Activated CD8-positive, alpha-beta memory T cell treated with anti-CD3 and anti-CD28 coated beads, Interleukin-2, amount 50 U/mL, for 1 hour (primary cell): ENCODE results near the gene LCT.

Experiments used
- DNase-seq: peaks from one replicate; pipeline ENCODE4 v3.0.0-alpha.2; 2020; ENCODE audit errors: extremely low read depth

The LCT gene

GRCh38 chr2:135741395-135742324 is 95.3 kb downstream of the LCT start, which contains the start of gene UBXN4:
Gene UBXN4 (plus strand): TSS chr2:135741855. CDS start chr2:135741930, 75 bp downstream.
- DNase-seq = peak; percentile 75

GRCh38 chr2:135741043-135741394 is 96.0 kb downstream of the LCT start:
- DNase-seq = no peak

DNA sequence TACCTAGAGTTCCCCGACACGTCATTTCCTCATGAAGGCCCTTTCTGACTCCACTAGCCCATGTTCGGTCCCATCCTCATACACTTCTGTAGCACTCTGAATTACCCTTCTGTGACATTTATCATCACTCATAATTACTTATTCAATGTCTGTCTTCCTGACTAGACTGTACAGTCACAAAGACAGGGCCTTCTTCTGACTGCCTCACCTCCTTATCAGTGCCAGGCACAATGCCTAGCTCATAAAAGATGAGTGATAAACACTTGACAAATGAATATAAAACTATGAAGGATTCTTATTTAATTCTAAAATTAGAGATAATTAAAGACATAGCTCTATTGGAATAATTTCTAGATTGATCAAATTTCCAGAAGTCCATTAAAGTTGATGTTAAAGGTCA is 96.8 kb downstream of the LCT start:
- DNase-seq = no peak
